ENCODE measurements around the gene SRSF12.
A peak's percentile ranks its signal among the peaks of the same experiment; 100 is the strongest.

GRCh38 chr6:89080281-89081128 lies 37.4 kb downstream of the SRSF12 start, which contains the start of gene PNRC1:
- TF ChIP-seq POLR2A (IDR thresholded peaks at IDR 0.05): peak in 1 of 2 donors; percentile 99
- no peak for TF ChIP-seq CTCF (IDR thresholded peaks at IDR 0.05)

Data from lower leg skin (tissue), 3 donors.